ENCODE measurements around the gene CCT8L2. TPM values are rescaled to one million over a fixed set of nuclear protein-coding genes. Genes with fewer than 3 reads are reported as not detected.
"Not testable (repeated sequence)": the region's sequence is repeated elsewhere in the genome, so short reads cannot be mapped to it uniquely, and the experiment has no call there.

Gene CCT8L2
- polyA plus RNA-seq, 2 of the 4 experiments (the other 2 are of a cell fraction): not detected

DNA sequence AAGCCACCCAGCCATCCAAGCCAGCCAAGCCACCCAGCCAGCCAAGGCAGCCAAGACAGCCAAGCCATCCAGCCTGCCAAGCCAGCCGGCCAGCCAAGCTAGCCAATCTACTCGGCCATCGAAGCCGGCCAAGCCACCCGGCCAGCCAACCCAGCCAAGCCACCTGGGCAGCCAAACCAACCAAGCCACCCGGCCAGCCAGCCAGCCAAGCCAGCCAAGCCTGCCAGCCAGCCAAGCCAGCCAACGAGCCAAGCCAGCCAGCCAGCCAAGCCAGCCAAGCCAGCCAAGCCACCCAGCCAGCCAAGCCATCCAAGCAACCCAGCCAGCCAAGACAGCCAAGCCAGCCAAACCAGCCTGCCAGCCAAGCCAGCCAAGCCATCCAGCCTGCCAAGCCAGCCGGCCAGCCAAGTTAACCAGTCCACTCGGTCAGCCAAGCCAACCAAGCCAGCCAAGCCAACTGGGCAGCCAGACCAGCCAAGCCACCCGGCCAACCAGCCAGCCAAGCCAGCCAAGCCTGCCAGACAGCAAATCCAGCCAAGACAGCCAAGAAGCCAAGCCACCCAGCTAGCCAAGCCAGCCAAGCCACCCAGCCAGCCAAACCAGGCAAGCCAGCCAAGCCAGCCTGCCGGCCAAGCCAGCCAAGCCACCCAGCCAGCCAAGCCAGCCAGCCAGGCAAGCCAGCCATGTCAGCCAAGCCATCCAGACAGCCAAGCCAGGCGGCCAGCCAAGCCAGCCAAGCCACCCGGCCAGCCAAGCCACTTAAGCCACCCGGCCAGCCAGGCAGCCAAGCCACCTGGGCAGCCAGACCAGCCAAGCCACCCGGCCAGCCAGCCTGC is 26.8 kb downstream of the CCT8L2 start:
- POLR2A ChIA-PET; H3K4me2 ChIP-seq; H3K27ac ChIP-seq; CTCF ChIA-PET; DNase-seq (ENCODE audit: low read depth in 1 of 2, low spot score in 1 of 2); ATAC-seq; H3K4me3 ChIP-seq; H3K9me3 ChIP-seq; H3K4me1 ChIP-seq; FAIRE-seq: not testable (repeated sequence)
- no CpG with 5 or more reads among the region's 15 CpGs for WGBS (ENCODE audit: missing lambda C conversion rate)

GRCh38 chr22:16564837-16565584 is 27.6 kb downstream of the CCT8L2 start:
- H3K27ac ChIP-seq; POLR2A ChIA-PET; H3K4me2 ChIP-seq; FAIRE-seq; ATAC-seq; H3K4me3 ChIP-seq; CTCF ChIA-PET; H3K9me3 ChIP-seq; DNase-seq (ENCODE audit: low read depth in 1 of 2, low spot score in 1 of 2); H3K4me1 ChIP-seq: not testable (repeated sequence)
- no CpG with 5 or more reads among the region's 6 CpGs for WGBS (ENCODE audit: missing lambda C conversion rate)

DNA sequence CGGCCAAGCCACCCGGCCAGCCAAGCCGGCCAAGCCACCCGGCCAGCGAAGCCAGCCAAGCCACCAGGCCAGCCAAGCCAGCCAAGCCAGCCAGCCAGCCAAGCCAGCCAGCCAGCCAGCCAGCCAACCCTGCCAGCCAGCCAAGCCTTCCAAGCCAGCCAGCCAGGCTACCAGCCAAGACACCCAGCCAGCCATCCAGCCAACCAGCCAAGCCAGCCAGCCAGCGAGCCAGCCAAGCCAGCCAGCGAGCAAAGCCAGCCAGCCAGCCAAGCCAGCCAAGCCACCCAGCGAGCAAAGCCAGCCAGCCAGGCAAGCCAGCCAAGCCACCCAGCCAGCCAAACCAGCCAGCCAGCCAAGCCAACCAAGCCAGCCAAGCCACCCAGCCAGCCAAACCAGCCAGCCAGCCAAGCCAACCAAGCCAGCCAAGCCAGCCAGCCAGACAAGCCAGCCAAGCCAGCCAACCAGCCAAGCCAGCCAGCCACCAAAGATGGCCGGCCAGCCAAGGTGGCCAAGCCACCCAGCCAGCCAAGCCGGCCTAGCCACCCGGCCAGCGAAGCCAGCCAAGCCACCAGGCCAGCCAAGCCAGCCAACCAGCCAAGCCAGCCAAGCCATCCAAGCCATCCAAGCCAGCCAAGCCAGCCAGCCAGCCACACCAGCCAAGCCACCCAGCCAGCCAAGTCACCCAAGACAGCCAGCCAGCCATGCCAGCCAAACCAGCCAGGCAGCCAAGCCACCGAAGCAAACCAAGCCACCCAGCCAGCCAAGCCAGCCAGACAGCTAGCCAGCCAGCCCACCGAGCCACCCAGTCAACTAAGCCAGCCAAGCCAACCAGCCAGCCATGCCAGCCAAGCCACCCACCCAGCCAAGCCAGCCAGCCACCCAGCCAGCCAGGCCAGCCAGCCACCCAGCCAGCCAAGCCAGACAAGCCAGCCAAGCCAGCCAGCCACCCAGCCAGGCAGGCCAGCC is 28.8 kb downstream of the CCT8L2 start:
- H3K4me2 ChIP-seq: no peak overlapping the region
- CTCF ChIA-PET: no interaction called here
- H3K27ac ChIP-seq: no peak overlapping the region
- no CpG with 5 or more reads among the region's 14 CpGs for WGBS (ENCODE audit: missing lambda C conversion rate)
- no peak for TF ChIP-seq JUNB (IDR thresholded peaks at IDR 0.05)
- no peak for TF ChIP-seq KDM1A (IDR thresholded peaks at IDR 0.05; ENCODE audit: low read depth)
- no peak for TF ChIP-seq MAFK (IDR thresholded peaks at IDR 0.05; ENCODE audit: partially characterized antibody)
- no peak for TF ChIP-seq ELK1 (IDR thresholded peaks at IDR 0.05; ENCODE audit: low read depth, low read length)
- TF ChIP-seq EHMT2 (IDR thresholded peaks at IDR 0.05; ENCODE audit: low read depth): no peak
- TF ChIP-seq RFX5 (IDR thresholded peaks at IDR 0.05): no peak
- no peak for TF ChIP-seq RNF2 (IDR thresholded peaks at IDR 0.05; ENCODE audit: borderline replicate concordance, low read depth)
- no peak for TF ChIP-seq FOXS1 (CRISPR knock-in tag; IDR thresholded peaks at IDR 0.05)
- TF ChIP-seq FOSL2 (IDR thresholded peaks at IDR 0.05): no peak
- no peak for TF ChIP-seq FOSL2 (CRISPR knock-in tag; IDR thresholded peaks at IDR 0.05)
- POLR2A ChIA-PET: no interaction called here
- no peaks in the 10 kb centered on the region for H3K9me3 ChIP-seq
- H3K4me1 ChIP-seq: no peaks in the 10 kb centered on the region
- no peak overlapping the region for H3K4me3 ChIP-seq
- no peak for FAIRE-seq
- no peak for DNase-seq (ENCODE audit: low read depth in 1 of 2, low spot score in 1 of 2)
- no peak for ATAC-seq

GRCh38 chr22:16562711-16563554 is 29.7 kb downstream of the CCT8L2 start:
- WGBS (ENCODE audit: missing lambda C conversion rate): no CpG with 5 or more reads among the region's 4 CpGs
- no peak for TF ChIP-seq ZSCAN20 (CRISPR knock-in tag; IDR thresholded peaks at IDR 0.05)
- TF ChIP-seq ZC3H11A (IDR thresholded peaks at IDR 0.05): no peak
- no peak for TF ChIP-seq HDAC2 (IDR thresholded peaks at IDR 0.05)
- no peak for TF ChIP-seq EHF (CRISPR knock-in tag; IDR thresholded peaks at IDR 0.05)
- TF ChIP-seq CTCF (IDR thresholded peaks at IDR 0.05): no peak
- TF ChIP-seq HOXB13 (CRISPR knock-in tag; IDR thresholded peaks at IDR 0.05; ENCODE audit: low read depth): no peak
- no peak for TF ChIP-seq USF2 (IDR thresholded peaks at IDR 0.05)
- no peak for TF ChIP-seq KDM5A (IDR thresholded peaks at IDR 0.05)
- TF ChIP-seq SMC3 (IDR thresholded peaks at IDR 0.05): no peak
- TF ChIP-seq POLR2A (IDR thresholded peaks at IDR 0.05; ENCODE audit: low read length): no peak
- no peak for TF ChIP-seq FOSL2 (IDR thresholded peaks at IDR 0.05)
- no peak for TF ChIP-seq FOSL2 (CRISPR knock-in tag; IDR thresholded peaks at IDR 0.05)
- TF ChIP-seq RNF2 (IDR thresholded peaks at IDR 0.05; ENCODE audit: borderline replicate concordance, low read depth): no peak
- no peak for TF ChIP-seq FOXS1 (CRISPR knock-in tag; IDR thresholded peaks at IDR 0.05)
- Histone ChIP-seq H3K4me3 (no peak overlapping the region), H3K4me1 (no peaks in the 10 kb centered on the region), H3K9me3 (no peaks in the 10 kb centered on the region), H3K27ac (no peak overlapping the region), H3K4me2 (no peak overlapping the region)
- POLR2A ChIA-PET: no interaction called here
- ATAC-seq (no peak), DNase-seq (ENCODE audit: low read depth in 1 of 2, low spot score in 1 of 2) (no peak), FAIRE-seq (no peak)
- CTCF ChIA-PET: no interaction called here
